GM21529 (cell line): ENCODE results near the gene NKG7.
"Not testable (repeated sequence)": the region's sequence is repeated elsewhere in the genome, so short reads cannot be mapped to it uniquely, and the experiment has no call there.

Experiments
- ATAC-seq: cut with Tn5 transposase; IDR thresholded peaks from one replicate; pipeline ENCODE4 v1.9.1; 2021; ENCODE audit not compliant: unreplicated experiment

NKG7 gene

GRCh38 chr19:51372649-51373504 is at the start of gene NKG7:
Gene NKG7, minus strand, starts transcription at chr19:51372654. Its CDS starts 119 bp downstream, at chr19:51372535.
- ATAC-seq = no peak

GRCh38 chr19:51422053-51422448 is 49.6 kb upstream of the NKG7 start:
- ATAC-seq = no peak

GRCh38 chr19:51421229-51422052 is 49.0 kb upstream of the NKG7 start:
- ATAC-seq = no peak

- not testable (repeated sequence) for ATAC-seq
Observed at GRCh38 chr19:51420511-51420910, 48.1 kb upstream of the NKG7 start.

GRCh38 chr19:51418707-51419106 is 46.3 kb upstream of the NKG7 start:
- ATAC-seq = no peak

- ATAC-seq = peak; percentile 34
Observed at GRCh38 chr19:51417810-51418157, 45.3 kb upstream of the NKG7 start.

- ATAC-seq = peak; percentile 61
Observed at GRCh38 chr19:51417107-51417809, 44.8 kb upstream of the NKG7 start, which contains the start of gene SIGLEC10. Gene SIGLEC10, minus strand, starts transcription at chr19:51417642. Its CDS starts 61 bp downstream, at chr19:51417581.

- ATAC-seq = not testable (repeated sequence)
Observed at GRCh38 chr19:51416422-51416821, 44.0 kb upstream of the NKG7 start.

GRCh38 chr19:51415187-51415586 is 42.7 kb upstream of the NKG7 start:
- no peak for ATAC-seq

GRCh38 chr19:51410950-51411748 is 38.7 kb upstream of the NKG7 start:
- ATAC-seq = no peak

GRCh38 chr19:51407511-51408131 is 35.2 kb upstream of the NKG7 start:
- ATAC-seq = no peak

- ATAC-seq = no peak
Observed at GRCh38 chr19:51402117-51402516, 29.7 kb upstream of the NKG7 start.

- not testable (repeated sequence) for ATAC-seq
Observed at GRCh38 chr19:51399936-51400335, 27.5 kb upstream of the NKG7 start.

- no peak for ATAC-seq
Observed at GRCh38 chr19:51399231-51399630, 26.8 kb upstream of the NKG7 start.

- ATAC-seq = no peak
Observed at GRCh38 chr19:51398096-51398704, 25.7 kb upstream of the NKG7 start.

- not testable (repeated sequence) for ATAC-seq
Observed at GRCh38 chr19:51397453-51397852, 25.0 kb upstream of the NKG7 start.

- ATAC-seq = no peak
Observed at GRCh38 chr19:51396175-51396574, 23.7 kb upstream of the NKG7 start.

GRCh38 chr19:51394050-51394836 is 21.8 kb upstream of the NKG7 start:
- ATAC-seq = peak; percentile 81

GRCh38 chr19:51392701-51393100 is 20.2 kb upstream of the NKG7 start:
- no peak for ATAC-seq
